ENCODE measurements around the gene DOK6.

The DOK6 gene

DNA sequence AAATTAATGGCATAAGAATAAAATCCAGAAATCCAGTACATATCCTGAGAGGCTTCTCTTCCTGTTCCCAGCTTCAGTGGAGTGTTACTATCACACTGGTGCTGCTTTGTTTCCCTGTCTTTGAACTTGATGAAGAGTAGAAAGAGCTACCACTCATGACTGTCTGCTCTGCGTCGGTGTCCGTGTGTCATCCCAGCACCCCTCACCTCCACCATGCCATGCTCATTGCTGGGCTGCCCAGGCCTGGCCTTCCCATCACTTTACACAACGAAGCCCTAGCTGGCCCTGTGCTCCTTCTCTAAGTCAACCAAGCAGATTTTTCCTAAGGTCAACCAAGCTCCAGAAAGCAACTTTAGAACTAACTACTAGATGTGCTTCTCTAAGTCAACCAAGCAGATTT, 215.4 kb downstream of the DOK6 start:
- TF ChIP-seq, protein P1, sequence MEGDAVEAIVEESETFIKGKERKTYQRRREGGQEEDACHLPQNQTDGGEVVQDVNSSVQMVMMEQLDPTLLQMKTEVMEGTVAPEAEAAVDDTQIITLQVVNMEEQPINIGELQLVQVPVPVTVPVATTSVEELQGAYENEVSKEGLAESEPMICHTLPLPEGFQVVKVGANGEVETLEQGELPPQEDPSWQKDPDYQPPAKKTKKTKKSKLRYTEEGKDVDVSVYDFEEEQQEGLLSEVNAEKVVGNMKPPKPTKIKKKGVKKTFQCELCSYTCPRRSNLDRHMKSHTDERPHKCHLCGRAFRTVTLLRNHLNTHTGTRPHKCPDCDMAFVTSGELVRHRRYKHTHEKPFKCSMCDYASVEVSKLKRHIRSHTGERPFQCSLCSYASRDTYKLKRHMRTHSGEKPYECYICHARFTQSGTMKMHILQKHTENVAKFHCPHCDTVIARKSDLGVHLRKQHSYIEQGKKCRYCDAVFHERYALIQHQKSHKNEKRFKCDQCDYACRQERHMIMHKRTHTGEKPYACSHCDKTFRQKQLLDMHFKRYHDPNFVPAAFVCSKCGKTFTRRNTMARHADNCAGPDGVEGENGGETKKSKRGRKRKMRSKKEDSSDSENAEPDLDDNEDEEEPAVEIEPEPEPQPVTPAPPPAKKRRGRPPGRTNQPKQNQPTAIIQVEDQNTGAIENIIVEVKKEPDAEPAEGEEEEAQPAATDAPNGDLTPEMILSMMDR (IDR thresholded peaks at IDR 0.05; ENCODE audit: extremely low read depth, insufficient read depth, missing control alignments) = no peak
- no peak for DNase-seq (ENCODE audit: low spot score)
- in situ Hi-C loops (cut with MboI; ENCODE audit: low pct_unique_long_range_greater_than_20kb, low sequenced_read_pairs, unreplicated experiment) = no loop called here

DNA sequence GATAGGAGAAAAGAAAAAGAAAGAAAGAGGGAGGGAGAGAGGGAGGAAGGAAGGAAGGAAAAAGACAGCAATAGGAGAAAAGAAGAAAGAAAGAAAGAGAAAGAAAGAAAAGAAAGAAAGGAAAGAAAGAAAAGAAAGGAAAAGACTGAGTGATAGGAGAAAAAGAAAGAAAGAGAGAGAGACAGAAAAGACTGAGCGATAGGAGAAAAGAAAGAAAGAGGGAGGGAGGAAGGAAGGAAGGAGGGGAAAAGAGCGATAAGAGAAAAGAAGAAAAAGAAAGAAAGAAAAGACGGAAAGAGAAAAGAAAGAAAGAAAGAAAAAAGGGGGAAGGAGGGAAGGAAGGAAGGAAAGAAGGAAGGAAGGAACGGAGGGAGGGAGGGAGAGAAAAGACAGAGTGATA, 216.7 kb downstream of the DOK6 start:
- TF ChIP-seq, protein P1 (IDR thresholded peaks at IDR 0.05; ENCODE audit: extremely low read depth, insufficient read depth, missing control alignments) = no peak
- no peak for DNase-seq (ENCODE audit: low spot score)
- in situ Hi-C loops (cut with MboI; ENCODE audit: low pct_unique_long_range_greater_than_20kb, low sequenced_read_pairs, unreplicated experiment) = no loop called here

DNA sequence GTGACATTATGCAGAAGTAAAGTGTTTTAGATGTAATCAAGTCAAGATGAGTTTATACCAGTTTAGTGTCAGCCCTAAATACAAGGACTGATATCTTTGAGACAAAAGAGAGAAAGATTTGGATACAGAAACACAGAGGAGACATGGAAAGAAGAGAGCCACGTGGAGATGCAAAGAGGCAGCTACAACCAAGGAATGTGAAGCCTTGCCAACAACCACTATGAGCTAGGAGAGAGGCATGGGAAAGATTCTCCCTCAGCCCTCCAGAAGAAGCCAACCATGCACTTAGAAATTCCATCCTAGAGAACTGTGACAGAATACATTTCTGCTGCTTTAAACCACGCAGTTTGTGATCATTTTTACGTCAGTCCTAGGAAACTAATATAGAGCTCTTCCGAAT, 217.2 kb downstream of the DOK6 start:
- in situ Hi-C loops (cut with MboI; ENCODE audit: low pct_unique_long_range_greater_than_20kb, low sequenced_read_pairs, unreplicated experiment) = no loop called here
- TF ChIP-seq, protein P1 (IDR thresholded peaks at IDR 0.05; ENCODE audit: extremely low read depth, insufficient read depth, missing control alignments) = no peak
- DNase-seq (ENCODE audit: low spot score) = no peak

DNA sequence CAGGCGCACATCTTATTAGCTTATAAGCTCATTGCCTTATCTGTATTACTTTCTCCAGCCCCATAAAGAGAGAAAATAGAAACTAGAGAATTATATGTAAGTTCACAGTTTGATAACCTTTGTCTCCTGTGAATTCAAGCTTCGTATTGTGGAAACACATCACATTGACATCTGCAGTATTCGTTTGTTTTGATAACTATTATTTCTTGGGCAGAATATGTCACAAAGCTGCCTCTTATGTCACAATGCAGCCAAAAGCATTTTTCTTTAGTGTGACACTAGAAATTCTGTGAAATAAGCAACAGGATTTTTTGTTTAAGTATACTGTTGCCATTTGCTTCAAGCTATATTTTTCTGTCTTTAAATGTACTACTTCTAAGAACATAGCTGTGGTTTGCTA, 221.5 kb downstream of the DOK6 start:
- TF ChIP-seq, protein P1 (IDR thresholded peaks at IDR 0.05; ENCODE audit: extremely low read depth, insufficient read depth, missing control alignments) = no peak
- in situ Hi-C loops (cut with MboI; ENCODE audit: low pct_unique_long_range_greater_than_20kb, low sequenced_read_pairs, unreplicated experiment) = no loop called here
- DNase-seq (ENCODE audit: low spot score) = no peak

DNA sequence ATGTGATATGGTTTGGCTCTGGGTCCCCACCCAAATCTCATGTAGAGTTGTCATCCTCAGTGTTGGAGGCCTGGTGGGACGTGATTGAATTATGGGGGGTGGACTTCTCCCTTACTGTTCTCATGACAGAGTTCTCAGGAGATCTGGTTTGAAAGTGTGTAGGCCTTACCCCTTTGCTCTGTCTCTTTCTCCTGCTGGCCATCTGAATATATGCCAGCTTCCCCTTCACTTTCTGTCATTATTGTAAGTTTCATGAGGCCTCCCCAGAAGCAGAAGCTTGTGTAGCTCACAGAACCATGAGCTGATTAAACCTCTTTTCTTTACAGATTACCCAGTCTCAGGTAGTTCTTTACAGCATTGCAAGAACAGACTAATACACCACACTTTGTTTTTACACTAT, 222.3 kb downstream of the DOK6 start:
- in situ Hi-C loops (cut with MboI; ENCODE audit: low pct_unique_long_range_greater_than_20kb, low sequenced_read_pairs, unreplicated experiment) = no loop called here
- TF ChIP-seq, protein P1 (IDR thresholded peaks at IDR 0.05; ENCODE audit: extremely low read depth, insufficient read depth, missing control alignments) = no peak
- no peak for DNase-seq (ENCODE audit: low spot score)

DNA sequence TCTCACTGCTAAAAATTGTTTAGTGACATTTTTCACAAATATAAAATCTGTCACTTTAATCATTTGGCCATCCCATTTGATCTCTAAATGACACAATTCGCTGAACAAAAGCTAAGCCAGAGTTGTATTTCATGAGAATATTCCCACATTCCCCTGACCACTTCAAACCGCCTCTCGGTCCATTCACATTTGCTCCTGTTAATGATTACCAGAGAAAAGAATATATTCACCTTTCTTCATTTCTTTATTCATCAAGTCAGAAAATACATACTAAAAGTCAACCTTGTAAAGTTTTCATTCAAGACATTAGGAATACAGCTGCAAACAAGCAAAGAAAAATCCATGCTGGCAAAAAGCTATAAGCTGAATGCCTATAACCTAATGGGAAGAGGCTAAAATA, 225.5 kb downstream of the DOK6 start:
- no peak for DNase-seq (ENCODE audit: low spot score)
- TF ChIP-seq, protein P1 (IDR thresholded peaks at IDR 0.05; ENCODE audit: extremely low read depth, insufficient read depth, missing control alignments) = no peak
- in situ Hi-C loops (cut with MboI; ENCODE audit: low pct_unique_long_range_greater_than_20kb, low sequenced_read_pairs, unreplicated experiment) = no loop called here

DNA sequence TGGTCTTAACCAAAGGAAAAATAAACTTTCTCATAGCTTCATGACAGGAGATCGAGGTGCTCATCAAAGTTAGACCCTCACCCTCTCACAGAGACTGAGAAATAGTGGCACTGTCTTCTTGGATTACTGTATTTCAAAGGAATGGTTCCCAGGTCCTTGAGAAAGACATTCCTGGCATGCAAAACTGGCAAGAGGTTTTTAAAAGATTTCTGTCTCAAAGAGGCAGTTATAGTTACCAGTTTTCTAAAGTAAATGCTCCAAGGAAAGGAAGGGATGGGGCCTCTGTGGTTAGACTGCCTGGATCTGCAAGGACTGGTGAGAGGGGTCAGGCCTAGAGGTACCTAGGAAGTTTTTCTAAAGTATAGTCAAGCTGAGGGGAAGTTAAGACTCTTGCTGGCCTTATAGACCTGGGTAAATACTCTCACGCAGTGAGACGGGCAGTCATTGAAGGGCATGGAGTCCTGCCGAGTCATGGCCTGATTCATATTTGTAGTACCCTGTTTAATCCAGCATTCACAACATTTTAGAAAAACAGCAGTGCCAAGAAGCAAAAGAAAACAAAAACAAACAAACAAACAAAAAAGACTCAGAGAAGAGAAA, 226.1 kb downstream of the DOK6 start:
- in situ Hi-C loops (cut with MboI; ENCODE audit: low pct_unique_long_range_greater_than_20kb, low sequenced_read_pairs, unreplicated experiment) = no loop called here
- no peak for DNase-seq (ENCODE audit: low spot score)
- TF ChIP-seq, protein P1 (IDR thresholded peaks at IDR 0.05; ENCODE audit: extremely low read depth, insufficient read depth, missing control alignments) = no peak

Measured in GM13977 (cell line).